ENCODE data around the gene C16orf90.

C16orf90 gene

DNA sequence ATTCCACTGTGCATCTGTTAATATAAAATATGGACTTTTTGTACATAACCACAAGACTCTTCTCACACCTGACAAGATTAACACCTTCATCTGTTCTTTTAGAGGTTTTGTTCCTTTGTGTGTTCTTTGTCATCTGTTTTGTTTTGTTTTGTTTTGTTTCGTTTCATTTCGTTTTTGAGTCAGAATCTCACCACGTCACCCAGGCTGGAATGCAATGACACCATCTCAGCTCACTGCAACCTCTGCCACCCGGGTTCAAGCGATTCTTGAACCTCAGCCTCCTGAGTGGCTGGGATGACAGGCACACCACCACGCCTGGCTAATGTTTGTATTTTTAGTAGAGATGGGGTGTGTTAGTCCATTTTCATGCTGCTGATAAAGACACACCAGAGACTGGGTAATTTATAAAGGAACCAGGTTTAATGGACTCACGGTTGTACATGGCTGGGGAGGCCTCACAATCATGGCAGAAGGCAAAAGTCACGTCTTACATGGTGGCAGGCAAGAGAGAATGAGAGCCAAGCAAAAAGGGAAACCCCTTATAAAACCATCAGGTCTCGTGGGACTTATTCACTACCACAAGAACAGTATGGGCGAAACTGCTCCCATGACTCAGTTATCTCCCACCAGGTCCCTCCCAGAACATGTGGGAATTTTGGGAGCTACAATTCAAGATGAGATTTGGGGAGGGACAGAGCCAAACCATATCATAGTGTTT is 22.3 kb downstream of the C16orf90 start:
- H3K36me3 ChIP-seq (ENCODE audit: low read length): peaks cover 10% of the 10 kb centered on the region; the same call in 1 of the 2 replicates
- no peak overlapping the region for H3K9ac ChIP-seq (ENCODE audit: low read length)
- H3F3A ChIP-seq (ENCODE audit: insufficient read depth): no peaks in the 10 kb centered on the region
- no peak overlapping the region for H3K4me2 ChIP-seq (ENCODE audit: low read depth, low read length, poor library complexity, severe bottlenecking)
- no peaks in the 10 kb centered on the region for H3K9me2 ChIP-seq (replicated peaks; ENCODE audit: insufficient read depth, low read length)
- no peaks in the 10 kb centered on the region for H4K20me1 ChIP-seq (ENCODE audit: low read depth, low read length)
- H2AFZ ChIP-seq (ENCODE audit: low read depth, low read length, severe bottlenecking): no peak overlapping the region
- H3K27ac ChIP-seq (ENCODE audit: low read depth, low read length): no peak overlapping the region
- H3K9me3 ChIP-seq (ENCODE audit: insufficient read depth, low read length): peaks cover 7% of the 10 kb centered on the region; the same call in 1 of the 2 replicates
- H3K79me2 ChIP-seq (ENCODE audit: insufficient read depth, low read length): peaks cover 86% of the 10 kb centered on the region
- TF ChIP-seq EZH2phosphoT487 (conservative IDR thresholded peaks at IDR 0.05; ENCODE audit: low read length): no peak
- TF ChIP-seq CTCF (IDR thresholded peaks at IDR 0.05; ENCODE audit: insufficient read depth, low read length, poor library complexity, severe bottlenecking): no peak
- H3K4me3 ChIP-seq (ENCODE audit: insufficient read depth, low read length, poor library complexity, severe bottlenecking): no peak overlapping the region
- H3K27me3 ChIP-seq (ENCODE audit: low read length): no peaks in the 10 kb centered on the region

GRCh38 chr16:3471518-3472176 is 23.6 kb downstream of the C16orf90 start:
- Histone ChIP-seq H3K27me3 (ENCODE audit: low read length) (no peaks in the 10 kb centered on the region), H3K4me3 (ENCODE audit: insufficient read depth, low read length, poor library complexity, severe bottlenecking) (no peak overlapping the region), H4K20me1 (ENCODE audit: low read depth, low read length) (no peaks in the 10 kb centered on the region), H3K27ac (ENCODE audit: low read depth, low read length) (no peak overlapping the region), H2AFZ (ENCODE audit: low read depth, low read length, severe bottlenecking) (no peak overlapping the region), H3K9me2 (replicated peaks; ENCODE audit: insufficient read depth, low read length) (no peaks in the 10 kb centered on the region), H3K4me2 (ENCODE audit: low read depth, low read length, poor library complexity, severe bottlenecking) (no peak overlapping the region), H3K79me2 (ENCODE audit: insufficient read depth, low read length) (peaks cover 93% of the 10 kb centered on the region), H3K36me3 (ENCODE audit: low read length) (peaks cover 10% of the 10 kb centered on the region; the same call in 1 of the 2 replicates), H3F3A (ENCODE audit: insufficient read depth) (no peaks in the 10 kb centered on the region), H3K9ac (ENCODE audit: low read length) (no peak overlapping the region), H3K9me3 (ENCODE audit: insufficient read depth, low read length) (peaks cover 7% of the 10 kb centered on the region; the same call in 1 of the 2 replicates)
- TF ChIP-seq EZH2phosphoT487 (conservative IDR thresholded peaks at IDR 0.05; ENCODE audit: low read length): no peak
- no peak for TF ChIP-seq CTCF (IDR thresholded peaks at IDR 0.05; ENCODE audit: insufficient read depth, low read length, poor library complexity, severe bottlenecking)

DNA sequence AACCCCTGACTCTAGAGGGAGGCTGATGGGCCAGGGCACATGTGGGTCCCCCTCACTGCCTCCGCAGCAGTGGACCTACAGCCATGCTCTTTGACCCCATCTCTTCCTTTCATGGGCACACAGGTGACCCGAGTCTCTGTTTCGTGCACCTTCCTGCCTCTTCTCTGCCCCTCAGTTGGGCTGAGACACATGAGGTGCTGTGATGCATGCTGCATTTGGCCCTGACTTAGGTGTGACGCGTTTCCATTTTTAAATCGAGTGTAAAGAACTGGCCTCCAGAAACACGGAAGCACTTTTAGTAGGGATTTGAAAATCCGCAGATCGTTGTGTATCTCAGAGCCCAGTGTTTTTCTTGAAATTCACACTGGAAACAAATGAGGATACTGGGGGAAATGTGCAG is 24.6 kb downstream of the C16orf90 start:
- Histone ChIP-seq H2AFZ (ENCODE audit: low read depth, low read length, severe bottlenecking) (no peak overlapping the region), H3F3A (ENCODE audit: insufficient read depth) (no peaks in the 10 kb centered on the region), H3K9me2 (replicated peaks; ENCODE audit: insufficient read depth, low read length) (no peaks in the 10 kb centered on the region), H3K4me2 (ENCODE audit: low read depth, low read length, poor library complexity, severe bottlenecking) (no peak overlapping the region), H4K20me1 (ENCODE audit: low read depth, low read length) (no peaks in the 10 kb centered on the region), H3K9me3 (ENCODE audit: insufficient read depth, low read length) (peaks cover 7% of the 10 kb centered on the region; the same call in 1 of the 2 replicates), H3K36me3 (ENCODE audit: low read length) (peaks cover 10% of the 10 kb centered on the region; the same call in 1 of the 2 replicates), H3K9ac (ENCODE audit: low read length) (no peak overlapping the region), H3K27ac (ENCODE audit: low read depth, low read length) (no peak overlapping the region), H3K4me3 (ENCODE audit: insufficient read depth, low read length, poor library complexity, severe bottlenecking) (no peak overlapping the region), H3K27me3 (ENCODE audit: low read length) (no peaks in the 10 kb centered on the region), H3K79me2 (ENCODE audit: insufficient read depth, low read length) (peaks cover 93% of the 10 kb centered on the region)
- no peak for TF ChIP-seq EZH2phosphoT487 (conservative IDR thresholded peaks at IDR 0.05; ENCODE audit: low read length)
- no peak for TF ChIP-seq CTCF (IDR thresholded peaks at IDR 0.05; ENCODE audit: insufficient read depth, low read length, poor library complexity, severe bottlenecking)
